Stimulated activated CD8-positive, alpha-beta memory T cell treated with anti-CD3 and anti-CD28 coated beads, Interleukin-15, amount 100 ng/mL, for 24 hours (primary cell): Measurements from ENCODE around the gene OLA1.

Experiments used
- DNase-seq: peaks from one replicate; pipeline ENCODE4 v3.0.0-alpha.2; 2020; ENCODE audit warnings: low read depth

OLA1 gene

GRCh38 chr2:174180165-174180724 lies 68.1 kb downstream of the OLA1 start:
- no peak for DNase-seq

GRCh38 chr2:174177316-174177890 lies 70.9 kb downstream of the OLA1 start:
- DNase-seq = no peak

DNA sequence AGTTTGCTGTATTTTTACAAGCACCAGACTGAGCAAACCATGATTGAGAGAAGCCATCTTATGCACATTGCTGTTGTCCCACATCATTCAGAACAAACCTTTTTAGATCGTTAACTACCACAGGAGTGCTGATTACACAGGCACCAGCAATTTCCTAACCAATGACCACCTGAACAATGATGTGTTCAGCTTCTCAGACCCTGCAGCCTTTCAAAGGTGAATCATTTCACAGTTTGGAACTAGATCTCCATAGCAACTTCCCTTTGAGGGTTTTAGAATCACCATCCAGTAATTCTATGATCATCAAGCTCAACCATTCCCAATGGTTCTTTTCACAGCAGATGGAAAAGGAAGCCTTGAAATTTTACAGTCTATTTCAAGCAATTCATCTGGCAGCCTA lies 71.4 kb downstream of the OLA1 start:
- DNase-seq = no peak

DNA sequence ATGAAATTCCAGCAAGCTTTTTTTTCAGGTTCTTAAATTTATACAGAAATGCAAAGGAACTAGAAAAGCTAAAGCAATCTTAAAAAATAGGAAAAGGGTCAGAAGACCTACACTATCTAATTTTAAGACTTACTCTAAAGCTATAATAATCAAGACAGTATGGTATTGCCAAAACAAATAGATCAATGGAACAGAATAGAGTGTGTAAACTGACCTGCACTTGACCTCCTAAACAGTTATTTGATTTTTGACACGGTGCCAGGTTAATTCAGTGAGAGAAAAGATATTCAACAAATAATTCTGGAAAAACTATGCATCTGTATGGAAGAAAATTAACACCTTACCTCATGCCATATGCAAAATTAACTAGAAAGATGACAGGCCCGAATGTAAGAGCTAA lies 73.6 kb downstream of the OLA1 start:
- no peak for DNase-seq

- no peak for DNase-seq
Observed at GRCh38 chr2:174172802-174173355, 75.5 kb downstream of the OLA1 start.

GRCh38 chr2:174171686-174172445 lies 76.5 kb downstream of the OLA1 start:
- no peak for DNase-seq

DNA sequence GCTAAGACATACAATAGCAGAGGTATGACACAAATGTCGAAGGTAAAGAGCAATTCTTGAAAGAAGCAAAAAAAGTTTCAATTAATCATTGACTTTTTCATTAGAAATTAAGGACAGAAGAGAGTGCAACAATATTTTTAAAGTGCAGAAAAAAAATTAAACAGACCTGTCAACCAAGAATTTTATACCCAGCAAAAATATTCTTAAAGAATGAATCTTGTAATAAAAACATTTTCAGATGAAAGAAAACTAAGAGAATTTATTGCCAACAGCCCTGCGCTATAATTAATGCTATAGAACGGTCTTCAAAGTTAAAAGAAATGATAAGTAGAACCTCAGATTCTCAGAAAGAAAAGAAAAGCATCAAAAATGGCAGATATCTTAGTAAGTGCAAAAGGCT lies 79.0 kb downstream of the OLA1 start:
- DNase-seq = no peak

DNA sequence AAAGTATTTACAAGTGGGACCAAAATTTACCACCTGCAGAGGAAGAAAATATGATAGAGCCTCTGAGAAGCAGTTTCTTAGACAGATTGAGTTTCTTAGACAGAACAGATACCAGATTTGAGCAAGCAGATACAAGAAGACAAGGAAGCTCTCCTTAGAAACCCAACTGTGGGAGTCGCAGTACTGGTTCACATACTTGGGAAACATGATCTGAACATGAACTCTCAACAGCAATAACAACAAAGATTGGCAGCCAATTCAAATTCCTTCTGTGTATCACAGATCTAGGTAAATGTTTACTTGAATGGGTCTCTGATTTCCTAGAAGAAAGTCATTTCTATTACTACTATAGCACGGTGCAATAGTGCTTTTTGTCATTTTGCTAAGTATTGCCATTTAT lies 82.1 kb downstream of the OLA1 start:
- DNase-seq = no peak

GRCh38 chr2:174161490-174161889 lies 86.8 kb downstream of the OLA1 start:
- no peak for DNase-seq

DNA sequence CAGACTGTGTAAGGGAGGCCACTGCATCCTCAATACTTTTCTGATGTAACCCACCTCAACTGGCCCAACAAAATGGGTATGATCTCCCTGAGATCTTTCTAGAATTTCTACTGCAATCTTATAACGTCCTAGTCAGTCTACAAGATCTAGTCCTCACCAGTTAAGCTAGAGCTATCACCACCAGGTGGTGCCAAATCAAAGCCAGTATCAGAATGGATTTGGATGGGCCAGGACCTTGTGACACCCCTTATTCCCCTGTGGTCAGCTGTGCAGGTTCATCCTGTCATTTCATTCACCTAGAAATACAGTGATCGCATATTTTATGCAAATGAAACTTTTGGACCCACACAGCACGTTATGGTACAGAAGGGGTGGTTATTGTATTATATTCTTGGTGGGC lies 90.3 kb downstream of the OLA1 start:
- no peak for DNase-seq

- DNase-seq = no peak
Observed at GRCh38 chr2:174157053-174157452, 91.3 kb downstream of the OLA1 start.

DNA sequence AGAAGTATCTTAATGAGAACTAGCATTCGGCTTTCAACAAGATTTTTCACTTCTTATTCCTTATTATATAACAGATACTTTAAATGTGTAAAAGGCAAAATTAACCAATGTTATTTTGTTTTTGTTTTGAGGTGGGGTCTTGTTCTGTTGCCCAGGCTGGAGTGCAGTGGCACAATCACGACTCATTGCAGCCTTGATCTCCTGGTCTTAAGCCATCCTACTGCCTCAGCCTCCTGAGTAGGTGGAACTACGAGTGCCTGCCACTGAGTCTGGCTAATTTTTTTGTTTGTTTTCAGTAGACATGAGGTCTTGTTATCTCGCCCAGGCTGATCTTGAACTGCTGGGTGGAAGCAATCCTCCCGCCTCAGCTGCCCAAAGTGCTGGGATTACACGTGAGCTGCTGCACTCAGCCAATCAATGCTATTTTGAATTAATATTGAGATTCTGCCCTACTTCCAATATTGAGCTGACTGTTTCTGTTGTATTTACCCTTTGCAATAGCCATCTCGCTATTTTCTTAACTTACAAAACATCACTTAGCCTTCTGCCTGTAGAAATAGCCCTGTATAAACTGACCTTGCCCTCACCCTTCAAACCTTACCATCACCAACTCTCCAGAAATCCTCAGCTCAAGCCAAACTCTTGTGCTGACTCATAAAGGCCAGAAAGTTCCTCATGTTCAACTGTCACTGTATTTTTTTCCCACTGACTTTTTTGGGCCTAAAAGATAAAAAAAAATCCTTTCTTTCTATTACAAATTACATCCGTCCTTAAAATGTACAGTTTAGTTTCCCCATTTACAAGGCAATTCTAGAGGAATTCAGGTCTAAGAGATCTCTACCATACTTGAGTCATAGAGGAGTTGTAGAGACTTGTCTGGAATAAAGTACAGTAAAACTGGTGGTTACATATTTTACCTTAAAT lies 94.3 kb downstream of the OLA1 start:
- DNase-seq = no peak

DNA sequence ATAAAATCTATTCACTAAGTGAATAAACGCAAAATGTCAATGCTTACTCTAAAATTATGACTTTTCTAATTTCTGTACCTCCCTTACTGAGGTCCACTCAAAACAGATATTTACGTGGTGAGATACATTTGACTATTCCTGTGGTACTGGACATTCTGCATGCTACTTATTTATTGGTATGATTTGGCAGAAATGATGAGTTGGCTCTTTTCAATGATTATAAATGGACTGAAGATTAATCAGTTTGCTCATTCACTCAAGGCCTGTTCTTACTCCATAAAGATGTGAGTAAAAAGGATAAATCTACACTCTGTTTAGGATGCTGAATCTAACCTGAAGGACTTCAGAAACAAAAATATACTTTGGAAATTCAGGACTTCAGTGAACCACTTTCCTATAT lies 98.8 kb downstream of the OLA1 start:
- DNase-seq = no peak

DNA sequence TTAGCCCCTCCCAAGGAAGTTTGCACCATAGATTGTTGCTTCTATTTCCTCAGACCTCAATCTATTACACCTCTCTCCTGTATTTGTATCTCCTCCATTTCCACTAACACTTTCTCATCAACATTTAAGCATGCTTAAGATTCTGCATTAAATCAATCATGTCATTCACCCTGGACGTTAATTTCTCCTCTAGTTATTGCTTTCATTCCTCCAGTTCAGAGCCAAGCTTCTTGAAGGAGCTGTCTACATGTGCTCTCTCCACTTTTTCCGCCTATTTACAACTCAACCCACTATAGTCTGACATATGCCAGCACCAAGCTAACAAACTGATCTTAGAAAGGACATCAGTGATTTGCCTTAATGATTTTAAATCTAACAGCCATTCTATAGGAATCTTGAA lies 99.5 kb downstream of the OLA1 start:
- no peak for DNase-seq

DNA sequence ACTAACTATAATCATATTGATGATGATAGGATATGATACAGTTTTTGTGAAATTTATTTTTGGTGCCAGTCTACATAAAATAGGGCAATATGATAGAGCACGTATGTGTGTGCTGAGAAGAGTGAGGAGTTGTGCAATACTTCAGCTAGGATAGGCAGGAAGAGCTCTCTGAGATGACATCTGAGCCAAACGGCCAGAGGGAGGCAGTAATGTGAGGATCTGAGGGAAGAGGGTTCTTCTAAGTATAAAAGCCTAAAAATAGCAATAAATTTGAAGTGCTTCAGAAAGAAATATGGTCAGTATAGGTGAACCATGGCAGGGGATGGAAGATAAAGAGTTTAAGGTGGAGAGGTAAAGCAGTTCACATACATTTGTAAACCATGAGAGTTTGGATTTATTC lies 102.5 kb downstream of the OLA1 start:
- DNase-seq = no peak

- no peak for DNase-seq
Observed at GRCh38 chr2:174142290-174142689, 106.0 kb downstream of the OLA1 start.

GRCh38 chr2:174138161-174138560 lies 110.2 kb downstream of the OLA1 start:
- no peak for DNase-seq

DNA sequence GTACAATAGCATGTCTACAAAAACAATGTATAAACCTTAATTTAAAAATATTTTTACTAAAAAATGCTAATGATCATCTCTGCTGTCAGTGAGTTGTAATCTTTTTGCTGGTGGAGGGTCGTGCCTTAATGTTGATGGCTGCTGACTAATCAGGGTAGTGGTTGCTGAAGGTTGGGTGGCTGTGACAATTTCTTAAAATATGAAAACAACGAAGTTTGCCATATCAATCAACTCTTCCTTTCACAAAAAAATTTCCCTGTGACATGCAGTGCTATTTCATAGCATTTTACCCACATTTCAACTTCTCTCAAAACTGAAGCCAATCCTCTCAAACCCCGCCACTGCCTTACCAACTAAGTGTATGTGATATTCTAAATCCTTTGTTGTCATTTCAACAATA lies 112.4 kb downstream of the OLA1 start:
- DNase-seq = no peak

- DNase-seq = no peak
Observed at GRCh38 chr2:174125090-174125489, 123.2 kb downstream of the OLA1 start.

GRCh38 chr2:174124181-174124580 lies 124.2 kb downstream of the OLA1 start:
- DNase-seq = no peak

GRCh38 chr2:174122185-174122584 lies 126.1 kb downstream of the OLA1 start:
- DNase-seq = no peak

DNA sequence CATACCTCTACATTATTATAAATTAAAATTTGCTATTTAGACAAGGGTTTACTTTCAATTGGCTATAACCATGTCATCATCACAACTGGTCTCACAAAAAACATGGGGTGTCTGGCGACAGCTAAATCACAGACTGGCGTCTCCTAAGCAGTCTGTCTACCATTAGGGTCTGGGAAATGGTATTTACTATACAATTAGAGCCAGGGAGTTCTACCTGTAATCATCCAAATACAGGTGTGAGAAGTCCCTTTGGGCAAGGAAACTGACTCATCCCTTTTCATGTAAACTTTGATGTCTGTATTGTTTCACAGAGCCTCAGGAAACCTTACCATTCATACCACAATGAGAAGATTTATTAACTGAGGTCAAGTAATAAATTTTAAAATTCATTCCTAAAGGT lies 126.7 kb downstream of the OLA1 start:
- no peak for DNase-seq
